ENCODE results near the gene PTH2R.
"Not testable (repeated sequence)": the region's sequence is repeated elsewhere in the genome, so short reads cannot be mapped to it uniquely, and the experiment has no call there.

The PTH2R gene

GRCh38 chr2:208488686-208489564 lies 82.3 kb downstream of the PTH2R start:
- DNase-seq: no peak

- DNase-seq: peak; percentile 47
Measured at GRCh38 chr2:208489687-208490086, 83.1 kb downstream of the PTH2R start.

- no peak for DNase-seq
Measured at GRCh38 chr2:208490492-208490891, 83.9 kb downstream of the PTH2R start.

GRCh38 chr2:208491641-208492040 lies 85.0 kb downstream of the PTH2R start:
- DNase-seq: no peak

GRCh38 chr2:208492069-208492468 lies 85.5 kb downstream of the PTH2R start:
- no peak for DNase-seq

- no peak for DNase-seq
Measured at GRCh38 chr2:208493186-208493585, 86.6 kb downstream of the PTH2R start.

- no peak for DNase-seq
Measured at GRCh38 chr2:208496129-208496528, 89.5 kb downstream of the PTH2R start.

- DNase-seq: peak; percentile 64
Measured at GRCh38 chr2:208501206-208501605, 94.6 kb downstream of the PTH2R start.

- no peak for DNase-seq
Measured at GRCh38 chr2:208502288-208502687, 95.7 kb downstream of the PTH2R start.

GRCh38 chr2:208505365-208505764 lies 98.8 kb downstream of the PTH2R start:
- DNase-seq: not testable (repeated sequence)

GRCh38 chr2:208509586-208509985 lies 103.0 kb downstream of the PTH2R start:
- DNase-seq: no peak

GRCh38 chr2:208511016-208511415 lies 104.4 kb downstream of the PTH2R start:
- DNase-seq: no peak

- no peak for DNase-seq
Measured at GRCh38 chr2:208511573-208511972, 105.0 kb downstream of the PTH2R start.

GRCh38 chr2:208515099-208515498 lies 108.5 kb downstream of the PTH2R start:
- no peak for DNase-seq

GRCh38 chr2:208523069-208523468 lies 116.5 kb downstream of the PTH2R start:
- not testable (repeated sequence) for DNase-seq

- DNase-seq: not testable (repeated sequence)
Measured at GRCh38 chr2:208525165-208525564, 118.6 kb downstream of the PTH2R start.

- no peak for DNase-seq
Measured at GRCh38 chr2:208529796-208530195, 123.2 kb downstream of the PTH2R start.

- DNase-seq: no peak
Measured at GRCh38 chr2:208531361-208531760, 124.8 kb downstream of the PTH2R start.

- not testable (repeated sequence) for DNase-seq
Measured at GRCh38 chr2:208535578-208535977, 129.0 kb downstream of the PTH2R start.

GRCh38 chr2:208541461-208541988 lies 134.9 kb downstream of the PTH2R start:
- no peak for DNase-seq

- no peak for DNase-seq
Measured at GRCh38 chr2:208541989-208542464, 135.4 kb downstream of the PTH2R start.

GRCh38 chr2:208542465-208543041 lies 136.0 kb downstream of the PTH2R start:
- DNase-seq: no peak
